GM12878 (cell line): Measurements from ENCODE around the gene DST. TPM values are rescaled to one million over a fixed set of nuclear protein-coding genes. Genes with fewer than 3 reads are reported as not detected.

Source experiments
- CBX3 ChIP-seq: fragments of 200-600 bp; sonication (generic); IDR thresholded peaks from 2 replicates; pipeline ENCODE4 v1.6.1; 2016; ENCODE audit warnings: low read depth, borderline replicate concordance
- CREB1 ChIP-seq: IDR thresholded peaks from 2 replicates; pipeline ENCODE4 v1.6.1; 2012; ENCODE audit warnings: low read depth, mild to moderate bottlenecking, inconsistent platforms
- GABPA ChIP-seq: IDR thresholded peaks from 2 replicates; pipeline ENCODE4 v1.6.1; 2014; ENCODE audit warnings: antibody characterized with exemption, low read depth, mild to moderate bottlenecking, inconsistent platforms
- NR2F1 ChIP-seq: fragments of 450-650 bp; conservative IDR thresholded peaks from 2 replicates; pipeline ENCODE4 v1.6.1; 2017; ENCODE audit warnings: mild to moderate bottlenecking
- RAD21 ChIP-seq: IDR thresholded peaks from 2 replicates; pipeline ENCODE4 v1.6.1; 2011; ENCODE audit warnings: mild to moderate bottlenecking, low read depth, low read length, moderate library complexity; ENCODE audit not compliant: insufficient read depth
- RAD51 ChIP-seq: fragments of 450-650 bp; IDR thresholded peaks from 2 replicates; pipeline ENCODE4 v1.6.1; 2016; ENCODE audit warnings: moderate library complexity, mild to moderate bottlenecking, inconsistent platforms
- RB1 ChIP-seq: fragments of 450-650 bp; formaldehyde crosslinking; IDR thresholded peaks from 2 replicates; pipeline ENCODE4 v1.6.1; 2017; ENCODE audit warnings: mild to moderate bottlenecking, borderline replicate concordance
- RFX5 ChIP-seq: IDR thresholded peaks from 2 replicates; pipeline ENCODE4 v1.6.1; 2011; ENCODE audit warnings: low read depth, low read length, improper control_type of control experiment
- WRNIP1 ChIP-seq: IDR thresholded peaks from 2 replicates; pipeline ENCODE4 v1.6.1; 2011; ENCODE audit warnings: low read depth, low read length, improper control_type of control experiment, borderline replicate concordance
- polyA plus RNA-seq, 11 experiments: library from polyadenylated mRNA; depleted of rRNA in 4 of 11; unstranded in 6 of 11; stranded (reverse) in 5 of 11; fragments of >200 nt; fragmentation: Nextera tagmentation in 4 of 11; fragmentation: Illumina TruSeq in 1 of 11; extraction: Ambion mirVana in 4 of 11; extraction: Trizol in 1 of 11; gene quantifications; 1 replicate in 1 of 11; 2 replicates in 10 of 11; pipeline versions ENCODE4 v1.2.1 to v1.2.3, GENCODE V29; 2011 to 2016; ENCODE audit warnings: inconsistent platforms in 2 of 11, missing spikeins in 2 of 11, low read depth in 1 of 11
- total RNA-seq, 4 experiments: library from RNA; depleted of rRNA in 3 of 4; stranded (reverse); fragments of >200 nt in 3 of 4; fragmentation: Illumina TruSeq in 1 of 4; extraction: Trizol in 1 of 4; gene quantifications; 2 replicates each; pipeline versions ENCODE4 v1.2.1 to v1.2.3, GENCODE V29; 2013 to 2021
- TF ChIP-seq, protein P1 (sequence below): fragments of 450-650 bp; IDR thresholded peaks from 2 replicates; pipeline ENCODE4 v1.6.1; 2017; ENCODE audit warnings: mild to moderate bottlenecking, low read depth, inconsistent platforms; ENCODE audit not compliant: poor library complexity, severe bottlenecking
- TF ChIP-seq, protein P2 (sequence below): fragments of 450-650 bp; IDR thresholded peaks from 2 replicates; pipeline ENCODE4 v1.6.1; 2017; ENCODE audit warnings: mild to moderate bottlenecking, moderate library complexity
- TF ChIP-seq, protein P3 (sequence below): fragments of 450-650 bp; IDR thresholded peaks from 2 replicates; pipeline ENCODE4 v1.6.1; 2017; ENCODE audit warnings: low read depth, mild to moderate bottlenecking, moderate library complexity
- TF ChIP-seq, protein P4 (sequence below): fragments of 450-650 bp; IDR thresholded peaks from 2 replicates; pipeline ENCODE4 v1.6.1; 2017; ENCODE audit warnings: borderline replicate concordance
- TF ChIP-seq, protein P5 (sequence below): fragments of 450-650 bp; IDR thresholded peaks from 2 replicates; pipeline ENCODE4 v1.6.1; 2017; ENCODE audit warnings: mild to moderate bottlenecking, moderate library complexity
- TF ChIP-seq, protein P6 (sequence below): IDR thresholded peaks from 2 replicates; pipeline ENCODE4 v1.6.1; 2012; ENCODE audit warnings: low read depth, low read length, improper control_type of control experiment

The DST gene
- total and polyA plus RNA-seq, 10 of the 15 experiments (the other 5 are each of a cell fraction or from before 2014, with no cell fraction given): 32.1 to 156 (median 75.0) TPM

DNA sequence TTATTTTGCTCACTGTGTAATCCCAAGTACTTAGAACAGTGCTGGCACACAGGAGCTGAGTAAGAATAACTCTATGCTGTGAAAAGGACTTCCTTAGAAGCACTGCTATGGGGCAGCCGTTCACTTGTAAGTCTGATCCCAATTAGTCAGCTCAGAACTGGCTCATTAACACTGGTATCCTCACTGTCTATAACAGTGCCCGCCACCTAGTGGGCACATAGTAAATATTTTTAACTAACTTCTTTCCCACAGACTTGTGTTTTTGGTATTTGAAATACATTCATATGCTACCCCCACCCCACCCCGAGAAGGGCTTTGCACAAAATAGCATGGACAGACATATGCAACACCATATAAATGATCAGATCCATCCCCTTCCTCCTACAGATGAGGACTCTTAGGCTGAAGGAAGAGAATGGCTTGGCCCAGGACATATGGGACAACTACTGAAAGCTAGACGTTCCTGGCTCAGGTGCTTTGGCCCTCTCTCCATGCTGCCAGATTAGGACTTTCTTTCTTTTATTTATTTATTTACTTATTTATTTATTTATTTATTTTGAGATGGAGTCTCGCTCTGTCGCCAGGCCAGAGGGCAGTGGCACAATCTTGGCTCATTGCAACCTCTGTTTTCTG, 47.1 kb downstream of the DST start (continued):
- TF ChIP-seq, protein P1, sequence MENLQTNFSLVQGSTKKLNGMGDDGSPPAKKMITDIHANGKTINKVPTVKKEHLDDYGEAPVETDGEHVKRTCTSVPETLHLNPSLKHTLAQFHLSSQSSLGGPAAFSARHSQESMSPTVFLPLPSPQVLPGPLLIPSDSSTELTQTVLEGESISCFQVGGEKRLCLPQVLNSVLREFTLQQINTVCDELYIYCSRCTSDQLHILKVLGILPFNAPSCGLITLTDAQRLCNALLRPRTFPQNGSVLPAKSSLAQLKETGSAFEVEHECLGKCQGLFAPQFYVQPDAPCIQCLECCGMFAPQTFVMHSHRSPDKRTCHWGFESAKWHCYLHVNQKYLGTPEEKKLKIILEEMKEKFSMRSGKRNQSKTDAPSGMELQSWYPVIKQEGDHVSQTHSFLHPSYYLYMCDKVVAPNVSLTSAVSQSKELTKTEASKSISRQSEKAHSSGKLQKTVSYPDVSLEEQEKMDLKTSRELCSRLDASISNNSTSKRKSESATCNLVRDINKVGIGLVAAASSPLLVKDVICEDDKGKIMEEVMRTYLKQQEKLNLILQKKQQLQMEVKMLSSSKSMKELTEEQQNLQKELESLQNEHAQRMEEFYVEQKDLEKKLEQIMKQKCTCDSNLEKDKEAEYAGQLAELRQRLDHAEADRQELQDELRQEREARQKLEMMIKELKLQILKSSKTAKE: no peak
- TF ChIP-seq, protein P2, sequence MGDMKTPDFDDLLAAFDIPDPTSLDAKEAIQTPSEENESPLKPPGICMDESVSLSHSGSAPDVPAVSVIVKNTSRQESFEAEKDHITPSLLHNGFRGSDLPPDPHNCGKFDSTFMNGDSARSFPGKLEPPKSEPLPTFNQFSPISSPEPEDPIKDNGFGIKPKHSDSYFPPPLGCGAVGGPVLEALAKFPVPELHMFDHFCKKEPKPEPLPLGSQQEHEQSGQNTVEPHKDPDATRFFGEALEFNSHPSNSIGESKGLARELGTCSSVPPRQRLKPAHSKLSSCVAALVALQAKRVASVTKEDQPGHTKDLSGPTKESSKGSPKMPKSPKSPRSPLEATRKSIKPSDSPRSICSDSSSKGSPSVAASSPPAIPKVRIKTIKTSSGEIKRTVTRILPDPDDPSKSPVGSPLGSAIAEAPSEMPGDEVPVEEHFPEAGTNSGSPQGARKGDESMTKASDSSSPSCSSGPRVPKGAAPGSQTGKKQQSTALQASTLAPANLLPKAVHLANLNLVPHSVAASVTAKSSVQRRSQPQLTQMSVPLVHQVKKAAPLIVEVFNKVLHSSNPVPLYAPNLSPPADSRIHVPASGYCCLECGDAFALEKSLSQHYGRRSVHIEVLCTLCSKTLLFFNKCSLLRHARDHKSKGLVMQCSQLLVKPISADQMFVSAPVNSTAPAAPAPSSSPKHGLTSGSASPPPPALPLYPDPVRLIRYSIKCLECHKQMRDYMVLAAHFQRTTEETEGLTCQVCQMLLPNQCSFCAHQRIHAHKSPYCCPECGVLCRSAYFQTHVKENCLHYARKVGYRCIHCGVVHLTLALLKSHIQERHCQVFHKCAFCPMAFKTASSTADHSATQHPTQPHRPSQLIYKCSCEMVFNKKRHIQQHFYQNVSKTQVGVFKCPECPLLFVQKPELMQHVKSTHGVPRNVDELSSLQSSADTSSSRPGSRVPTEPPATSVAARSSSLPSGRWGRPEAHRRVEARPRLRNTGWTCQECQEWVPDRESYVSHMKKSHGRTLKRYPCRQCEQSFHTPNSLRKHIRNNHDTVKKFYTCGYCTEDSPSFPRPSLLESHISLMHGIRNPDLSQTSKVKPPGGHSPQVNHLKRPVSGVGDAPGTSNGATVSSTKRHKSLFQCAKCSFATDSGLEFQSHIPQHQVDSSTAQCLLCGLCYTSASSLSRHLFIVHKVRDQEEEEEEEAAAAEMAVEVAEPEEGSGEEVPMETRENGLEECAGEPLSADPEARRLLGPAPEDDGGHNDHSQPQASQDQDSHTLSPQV: no peak
- TF ChIP-seq, protein P3, sequence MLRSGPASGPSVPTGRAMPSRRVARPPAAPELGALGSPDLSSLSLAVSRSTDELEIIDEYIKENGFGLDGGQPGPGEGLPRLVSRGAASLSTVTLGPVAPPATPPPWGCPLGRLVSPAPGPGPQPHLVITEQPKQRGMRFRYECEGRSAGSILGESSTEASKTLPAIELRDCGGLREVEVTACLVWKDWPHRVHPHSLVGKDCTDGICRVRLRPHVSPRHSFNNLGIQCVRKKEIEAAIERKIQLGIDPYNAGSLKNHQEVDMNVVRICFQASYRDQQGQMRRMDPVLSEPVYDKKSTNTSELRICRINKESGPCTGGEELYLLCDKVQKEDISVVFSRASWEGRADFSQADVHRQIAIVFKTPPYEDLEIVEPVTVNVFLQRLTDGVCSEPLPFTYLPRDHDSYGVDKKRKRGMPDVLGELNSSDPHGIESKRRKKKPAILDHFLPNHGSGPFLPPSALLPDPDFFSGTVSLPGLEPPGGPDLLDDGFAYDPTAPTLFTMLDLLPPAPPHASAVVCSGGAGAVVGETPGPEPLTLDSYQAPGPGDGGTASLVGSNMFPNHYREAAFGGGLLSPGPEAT: no peak
- no peak for TF ChIP-seq RAD51
- TF ChIP-seq CBX3: no peak
- TF ChIP-seq, protein P4, sequence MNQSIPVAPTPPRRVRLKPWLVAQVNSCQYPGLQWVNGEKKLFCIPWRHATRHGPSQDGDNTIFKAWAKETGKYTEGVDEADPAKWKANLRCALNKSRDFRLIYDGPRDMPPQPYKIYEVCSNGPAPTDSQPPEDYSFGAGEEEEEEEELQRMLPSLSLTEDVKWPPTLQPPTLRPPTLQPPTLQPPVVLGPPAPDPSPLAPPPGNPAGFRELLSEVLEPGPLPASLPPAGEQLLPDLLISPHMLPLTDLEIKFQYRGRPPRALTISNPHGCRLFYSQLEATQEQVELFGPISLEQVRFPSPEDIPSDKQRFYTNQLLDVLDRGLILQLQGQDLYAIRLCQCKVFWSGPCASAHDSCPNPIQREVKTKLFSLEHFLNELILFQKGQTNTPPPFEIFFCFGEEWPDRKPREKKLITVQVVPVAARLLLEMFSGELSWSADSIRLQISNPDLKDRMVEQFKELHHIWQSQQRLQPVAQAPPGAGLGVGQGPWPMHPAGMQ: no peak
- no peak for TF ChIP-seq GABPA
- TF ChIP-seq, protein P5, sequence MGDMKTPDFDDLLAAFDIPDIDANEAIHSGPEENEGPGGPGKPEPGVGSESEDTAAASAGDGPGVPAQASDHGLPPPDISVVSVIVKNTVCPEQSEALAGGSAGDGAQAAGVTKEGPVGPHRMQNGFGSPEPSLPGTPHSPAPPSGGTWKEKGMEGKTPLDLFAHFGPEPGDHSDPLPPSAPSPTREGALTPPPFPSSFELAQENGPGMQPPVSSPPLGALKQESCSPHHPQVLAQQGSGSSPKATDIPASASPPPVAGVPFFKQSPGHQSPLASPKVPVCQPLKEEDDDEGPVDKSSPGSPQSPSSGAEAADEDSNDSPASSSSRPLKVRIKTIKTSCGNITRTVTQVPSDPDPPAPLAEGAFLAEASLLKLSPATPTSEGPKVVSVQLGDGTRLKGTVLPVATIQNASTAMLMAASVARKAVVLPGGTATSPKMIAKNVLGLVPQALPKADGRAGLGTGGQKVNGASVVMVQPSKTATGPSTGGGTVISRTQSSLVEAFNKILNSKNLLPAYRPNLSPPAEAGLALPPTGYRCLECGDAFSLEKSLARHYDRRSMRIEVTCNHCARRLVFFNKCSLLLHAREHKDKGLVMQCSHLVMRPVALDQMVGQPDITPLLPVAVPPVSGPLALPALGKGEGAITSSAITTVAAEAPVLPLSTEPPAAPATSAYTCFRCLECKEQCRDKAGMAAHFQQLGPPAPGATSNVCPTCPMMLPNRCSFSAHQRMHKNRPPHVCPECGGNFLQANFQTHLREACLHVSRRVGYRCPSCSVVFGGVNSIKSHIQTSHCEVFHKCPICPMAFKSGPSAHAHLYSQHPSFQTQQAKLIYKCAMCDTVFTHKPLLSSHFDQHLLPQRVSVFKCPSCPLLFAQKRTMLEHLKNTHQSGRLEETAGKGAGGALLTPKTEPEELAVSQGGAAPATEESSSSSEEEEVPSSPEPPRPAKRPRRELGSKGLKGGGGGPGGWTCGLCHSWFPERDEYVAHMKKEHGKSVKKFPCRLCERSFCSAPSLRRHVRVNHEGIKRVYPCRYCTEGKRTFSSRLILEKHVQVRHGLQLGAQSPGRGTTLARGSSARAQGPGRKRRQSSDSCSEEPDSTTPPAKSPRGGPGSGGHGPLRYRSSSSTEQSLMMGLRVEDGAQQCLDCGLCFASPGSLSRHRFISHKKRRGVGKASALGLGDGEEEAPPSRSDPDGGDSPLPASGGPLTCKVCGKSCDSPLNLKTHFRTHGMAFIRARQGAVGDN: no peak
- TF ChIP-seq, protein P6, sequence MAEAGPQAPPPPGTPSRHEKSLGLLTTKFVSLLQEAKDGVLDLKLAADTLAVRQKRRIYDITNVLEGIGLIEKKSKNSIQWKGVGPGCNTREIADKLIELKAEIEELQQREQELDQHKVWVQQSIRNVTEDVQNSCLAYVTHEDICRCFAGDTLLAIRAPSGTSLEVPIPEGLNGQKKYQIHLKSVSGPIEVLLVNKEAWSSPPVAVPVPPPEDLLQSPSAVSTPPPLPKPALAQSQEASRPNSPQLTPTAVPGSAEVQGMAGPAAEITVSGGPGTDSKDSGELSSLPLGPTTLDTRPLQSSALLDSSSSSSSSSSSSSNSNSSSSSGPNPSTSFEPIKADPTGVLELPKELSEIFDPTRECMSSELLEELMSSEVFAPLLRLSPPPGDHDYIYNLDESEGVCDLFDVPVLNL: no peak
- no peak for TF ChIP-seq CREB1
- TF ChIP-seq RB1: no peak
- TF ChIP-seq RAD21: peak; percentile 28
- TF ChIP-seq WRNIP1: no peak
- TF ChIP-seq NR2F1: no peak
- TF ChIP-seq RFX5: no peak
